ENCODE measurements around the gene KCNG3.

GRCh38 chr2:42519624-42520023 lies 25.8 kb upstream of the KCNG3 start:
- TF ChIP-seq, protein P1, sequence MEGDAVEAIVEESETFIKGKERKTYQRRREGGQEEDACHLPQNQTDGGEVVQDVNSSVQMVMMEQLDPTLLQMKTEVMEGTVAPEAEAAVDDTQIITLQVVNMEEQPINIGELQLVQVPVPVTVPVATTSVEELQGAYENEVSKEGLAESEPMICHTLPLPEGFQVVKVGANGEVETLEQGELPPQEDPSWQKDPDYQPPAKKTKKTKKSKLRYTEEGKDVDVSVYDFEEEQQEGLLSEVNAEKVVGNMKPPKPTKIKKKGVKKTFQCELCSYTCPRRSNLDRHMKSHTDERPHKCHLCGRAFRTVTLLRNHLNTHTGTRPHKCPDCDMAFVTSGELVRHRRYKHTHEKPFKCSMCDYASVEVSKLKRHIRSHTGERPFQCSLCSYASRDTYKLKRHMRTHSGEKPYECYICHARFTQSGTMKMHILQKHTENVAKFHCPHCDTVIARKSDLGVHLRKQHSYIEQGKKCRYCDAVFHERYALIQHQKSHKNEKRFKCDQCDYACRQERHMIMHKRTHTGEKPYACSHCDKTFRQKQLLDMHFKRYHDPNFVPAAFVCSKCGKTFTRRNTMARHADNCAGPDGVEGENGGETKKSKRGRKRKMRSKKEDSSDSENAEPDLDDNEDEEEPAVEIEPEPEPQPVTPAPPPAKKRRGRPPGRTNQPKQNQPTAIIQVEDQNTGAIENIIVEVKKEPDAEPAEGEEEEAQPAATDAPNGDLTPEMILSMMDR (IDR thresholded peaks at IDR 0.05): no peak
- TF ChIP-seq POLR2A (IDR thresholded peaks at IDR 0.05): no peak

Measured in testis (tissue), 2 donors.